ENCODE results near the gene CUTC.

CUTC gene

DNA sequence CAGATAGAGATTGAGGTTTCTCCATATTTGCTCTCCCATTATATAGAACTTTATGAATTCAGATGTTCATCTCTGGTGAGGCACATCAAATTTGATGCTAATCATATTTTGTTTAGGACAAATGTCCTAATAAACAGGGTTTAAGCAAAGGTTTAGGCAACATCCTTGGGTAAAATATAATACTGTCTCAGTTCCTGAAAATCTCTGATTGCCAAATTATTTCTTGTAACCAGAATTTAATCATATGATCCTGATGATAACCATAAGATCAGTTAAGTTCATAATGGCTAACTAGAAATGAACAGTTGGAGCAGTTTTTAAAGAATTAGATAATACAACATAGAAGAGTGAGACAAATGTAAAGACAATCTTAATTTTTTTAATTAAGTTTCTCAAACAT, 18.6 kb downstream of the CUTC start:
- TF ChIP-seq TAF1 (IDR thresholded peaks at IDR 0.05; ENCODE audit: borderline replicate concordance, insufficient read depth, low read length), result no peak
- TF ChIP-seq, protein P1, sequence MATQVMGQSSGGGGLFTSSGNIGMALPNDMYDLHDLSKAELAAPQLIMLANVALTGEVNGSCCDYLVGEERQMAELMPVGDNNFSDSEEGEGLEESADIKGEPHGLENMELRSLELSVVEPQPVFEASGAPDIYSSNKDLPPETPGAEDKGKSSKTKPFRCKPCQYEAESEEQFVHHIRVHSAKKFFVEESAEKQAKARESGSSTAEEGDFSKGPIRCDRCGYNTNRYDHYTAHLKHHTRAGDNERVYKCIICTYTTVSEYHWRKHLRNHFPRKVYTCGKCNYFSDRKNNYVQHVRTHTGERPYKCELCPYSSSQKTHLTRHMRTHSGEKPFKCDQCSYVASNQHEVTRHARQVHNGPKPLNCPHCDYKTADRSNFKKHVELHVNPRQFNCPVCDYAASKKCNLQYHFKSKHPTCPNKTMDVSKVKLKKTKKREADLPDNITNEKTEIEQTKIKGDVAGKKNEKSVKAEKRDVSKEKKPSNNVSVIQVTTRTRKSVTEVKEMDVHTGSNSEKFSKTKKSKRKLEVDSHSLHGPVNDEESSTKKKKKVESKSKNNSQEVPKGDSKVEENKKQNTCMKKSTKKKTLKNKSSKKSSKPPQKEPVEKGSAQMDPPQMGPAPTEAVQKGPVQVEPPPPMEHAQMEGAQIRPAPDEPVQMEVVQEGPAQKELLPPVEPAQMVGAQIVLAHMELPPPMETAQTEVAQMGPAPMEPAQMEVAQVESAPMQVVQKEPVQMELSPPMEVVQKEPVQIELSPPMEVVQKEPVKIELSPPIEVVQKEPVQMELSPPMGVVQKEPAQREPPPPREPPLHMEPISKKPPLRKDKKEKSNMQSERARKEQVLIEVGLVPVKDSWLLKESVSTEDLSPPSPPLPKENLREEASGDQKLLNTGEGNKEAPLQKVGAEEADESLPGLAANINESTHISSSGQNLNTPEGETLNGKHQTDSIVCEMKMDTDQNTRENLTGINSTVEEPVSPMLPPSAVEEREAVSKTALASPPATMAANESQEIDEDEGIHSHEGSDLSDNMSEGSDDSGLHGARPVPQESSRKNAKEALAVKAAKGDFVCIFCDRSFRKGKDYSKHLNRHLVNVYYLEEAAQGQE (IDR thresholded peaks at IDR 0.05; ENCODE audit: insufficient read depth in 1 of 2, low read depth in 2 of 2, low read length in 2 of 2), result no peak
- no peak for TF ChIP-seq FOXP2 (optimal IDR thresholded peaks at IDR 0.05; ENCODE audit: borderline replicate concordance, extremely low read depth, extremely low read length, insufficient read depth)
- TF ChIP-seq POLR2AphosphoS5 (IDR thresholded peaks at IDR 0.05; ENCODE audit: low read depth, low read length), result no peak
- TF ChIP-seq SIN3A (IDR thresholded peaks at IDR 0.05; ENCODE audit: borderline replicate concordance, insufficient read depth, low read length), result no peak

DNA sequence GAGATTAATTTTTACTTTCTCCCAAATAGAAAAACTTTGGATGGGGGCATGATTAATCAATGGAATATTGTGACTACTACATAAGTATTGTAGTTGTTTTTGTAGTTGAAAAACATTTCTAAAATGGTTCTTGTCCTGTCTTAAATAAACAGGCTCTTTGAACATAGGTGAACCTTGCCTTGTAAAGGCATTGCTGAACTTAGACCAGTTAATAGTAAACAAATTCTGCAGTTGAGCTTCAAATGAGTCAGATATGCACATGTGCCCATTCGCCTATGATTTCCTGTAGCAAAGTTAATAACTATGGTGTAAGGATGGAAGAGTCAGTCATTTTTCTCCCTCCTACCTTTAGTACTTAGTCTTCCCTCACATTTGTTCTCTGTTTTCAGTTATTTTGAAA, 22.6 kb downstream of the CUTC start:
- TF ChIP-seq FOXP2 (optimal IDR thresholded peaks at IDR 0.05; ENCODE audit: borderline replicate concordance, extremely low read depth, extremely low read length, insufficient read depth) (no peak), SIN3A (IDR thresholded peaks at IDR 0.05; ENCODE audit: borderline replicate concordance, insufficient read depth, low read length) (no peak), POLR2AphosphoS5 (IDR thresholded peaks at IDR 0.05; ENCODE audit: low read depth, low read length) (no peak)
- TF ChIP-seq, protein P1 (IDR thresholded peaks at IDR 0.05; ENCODE audit: insufficient read depth in 1 of 2, low read depth in 2 of 2, low read length in 2 of 2), result no peak

DNA sequence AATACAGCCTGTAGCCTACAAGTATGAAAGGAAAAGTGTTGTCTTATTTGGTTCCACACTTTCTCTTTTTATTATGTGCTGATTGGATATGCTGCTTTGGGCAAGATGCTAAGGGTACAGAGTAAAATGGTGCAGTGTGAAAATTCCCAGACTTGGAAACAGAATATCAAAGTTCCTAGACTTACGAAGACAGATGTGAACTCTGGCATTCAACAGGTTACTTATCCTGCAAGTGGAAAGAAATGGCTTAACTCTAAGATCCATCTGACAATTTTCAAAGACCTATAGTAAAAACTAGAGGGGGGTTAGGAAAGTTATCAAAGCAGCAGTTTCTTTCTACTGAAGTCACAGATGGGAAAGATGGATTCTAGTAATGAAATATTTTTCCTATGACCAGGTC, 24.1 kb downstream of the CUTC start:
- TF ChIP-seq FOXP2 (optimal IDR thresholded peaks at IDR 0.05; ENCODE audit: borderline replicate concordance, extremely low read depth, extremely low read length, insufficient read depth), result no peak
- no peak for TF ChIP-seq POLR2AphosphoS5 (IDR thresholded peaks at IDR 0.05; ENCODE audit: low read depth, low read length)
- no peak for TF ChIP-seq SIN3A (IDR thresholded peaks at IDR 0.05; ENCODE audit: borderline replicate concordance, insufficient read depth, low read length)
- TF ChIP-seq, protein P1 (IDR thresholded peaks at IDR 0.05; ENCODE audit: insufficient read depth in 1 of 2, low read depth in 2 of 2, low read length in 2 of 2), result no peak
- no peak for TF ChIP-seq TAF1 (IDR thresholded peaks at IDR 0.05; ENCODE audit: borderline replicate concordance, insufficient read depth, low read length)

- TF ChIP-seq POLR2AphosphoS5 (IDR thresholded peaks at IDR 0.05; ENCODE audit: low read depth, low read length), result no peak
- TF ChIP-seq SIN3A (IDR thresholded peaks at IDR 0.05; ENCODE audit: borderline replicate concordance, insufficient read depth, low read length), result no peak
- TF ChIP-seq TAF1 (IDR thresholded peaks at IDR 0.05; ENCODE audit: borderline replicate concordance, insufficient read depth, low read length), result no peak
- TF ChIP-seq, protein P1 (IDR thresholded peaks at IDR 0.05; ENCODE audit: insufficient read depth in 1 of 2, low read depth in 2 of 2, low read length in 2 of 2), result no peak
- TF ChIP-seq FOXP2 (optimal IDR thresholded peaks at IDR 0.05; ENCODE audit: borderline replicate concordance, extremely low read depth, extremely low read length, insufficient read depth), result no peak
Observed at GRCh38 chr10:99758211-99758891, 26.3 kb downstream of the CUTC start.

Data from PFSK-1 (cell line).